Measurements from ENCODE around the gene GRM3.

DNA sequence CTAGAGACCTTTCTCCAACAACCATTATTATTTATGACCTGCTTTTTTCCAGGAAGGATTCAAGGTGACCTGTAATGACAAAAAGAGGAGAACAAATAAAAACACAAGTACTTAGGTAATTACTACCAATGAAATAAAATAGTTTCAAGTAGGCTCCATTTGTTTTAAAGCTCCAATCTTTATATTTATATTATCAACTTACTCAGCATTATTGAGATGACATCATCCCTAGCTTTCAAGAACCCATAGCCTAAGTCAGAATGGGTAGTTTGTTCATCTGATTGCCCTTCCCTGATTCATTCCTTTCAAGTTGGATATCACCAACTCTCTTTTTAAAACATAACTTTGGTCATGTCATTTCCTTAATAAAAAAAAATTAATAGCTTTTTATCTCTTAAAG is 131.5 kb downstream of the GRM3 start:
- TF ChIP-seq CTCF (conservative IDR thresholded peaks at IDR 0.05; ENCODE audit: low read length) (no peak), EZH2phosphoT487 (IDR thresholded peaks at IDR 0.05; ENCODE audit: borderline replicate concordance, low read depth, low read length) (no peak)

Data from OCI-LY7 (cell line).